Liver (tissue), 9 donors: ENCODE results near the gene FGFR3. TPM values are rescaled to one million over a fixed set of nuclear protein-coding genes. Genes with fewer than 3 reads are reported as not detected.

Experiments
- DNase-seq: peaks from one replicate; pipeline ENCODE4 v3.0.0-alpha.2; 2017; ENCODE audit warnings: low spot score
- H3K27ac ChIP-seq, 2 donors: one replicate each; pipeline ENCODE4 v1.7.0; 2013; ENCODE audit warnings: inconsistent platforms in 2 of 2, low read length in 2 of 2, control low read depth in 1 of 2, low read depth in 1 of 2, mild to moderate bottlenecking in 1 of 2
- H3K27me3 ChIP-seq, 4 donors: one replicate each; pipeline versions ENCODE4 v1.6.1 to v1.7.0; 2013; ENCODE audit warnings: low read length in 3 of 4, inconsistent platforms in 1 of 4, mild to moderate bottlenecking in 1 of 4, moderate library complexity in 1 of 4; ENCODE audit not compliant: control insufficient read depth in 4 of 4, insufficient read depth in 4 of 4
- H3K36me3 ChIP-seq, 4 donors: one replicate each; pipeline versions ENCODE4 v1.6.1 to v1.7.0; 2013; ENCODE audit warnings: low read length in 3 of 4, mild to moderate bottlenecking in 3 of 4, low read depth in 1 of 4, moderate library complexity in 1 of 4; ENCODE audit not compliant: control insufficient read depth in 4 of 4, insufficient read depth in 3 of 4
- H3K4me1 ChIP-seq, 4 donors: one replicate each; pipeline versions ENCODE4 v1.6.1 to v1.7.0; 2013; ENCODE audit warnings: low read length in 3 of 4, mild to moderate bottlenecking in 3 of 4, moderate library complexity in 1 of 4; ENCODE audit not compliant: control insufficient read depth in 4 of 4, insufficient read depth in 4 of 4
- H3K4me3 ChIP-seq, 3 donors: one replicate each; pipeline versions ENCODE4 v1.6.1 to v1.7.0; 2013; ENCODE audit warnings: low read length in 3 of 3, control low read depth in 1 of 3, low read depth in 1 of 3, mild to moderate bottlenecking in 1 of 3
- H3K9ac ChIP-seq, 2 donors: one replicate each; pipeline ENCODE4 v1.7.0; 2013; ENCODE audit warnings: low read length in 2 of 2, mild to moderate bottlenecking in 2 of 2, moderate library complexity in 2 of 2, control low read depth in 1 of 2, low read depth in 1 of 2
- H3K9me3 ChIP-seq, 4 donors: one replicate each; pipeline versions ENCODE4 v1.6.1 to v1.7.0; 2013; ENCODE audit warnings: low read length in 3 of 4; ENCODE audit not compliant: control insufficient read depth in 4 of 4
- CTCF ChIP-seq: fragments of 150-350 bp; IDR thresholded peaks from 2 replicates; pipeline ENCODE4 v1.5.1; 2017; ENCODE audit warnings: improper control_type of control experiment, low read depth, low read length; ENCODE audit not compliant: missing input control
- EGR1 ChIP-seq, 2 donors: IDR thresholded peaks; 2 replicates each; pipeline ENCODE4 v1.6.1; 2016 to 2018; ENCODE audit warnings: antibody characterized with exemption in 2 of 2, low read depth in 2 of 2
- FOXA1 ChIP-seq: IDR thresholded peaks from 2 replicates; pipeline ENCODE4 v1.6.1; 2016; ENCODE audit warnings: antibody characterized with exemption
- FOXA2 ChIP-seq: IDR thresholded peaks from 2 replicates; pipeline ENCODE4 v1.6.1; 2016; ENCODE audit warnings: antibody characterized with exemption
- GABPA ChIP-seq, 2 donors: IDR thresholded peaks in 1 of 2; conservative IDR thresholded peaks in 1 of 2; 2 replicates each; pipeline ENCODE4 v1.6.1; 2016; ENCODE audit warnings: antibody characterized with exemption in 2 of 2, mild to moderate bottlenecking in 1 of 2, moderate library complexity in 1 of 2
- HNF4A ChIP-seq, 2 donors: conservative IDR thresholded peaks; 2 replicates each; pipeline ENCODE4 v1.6.1; 2016; ENCODE audit warnings: antibody characterized with exemption in 2 of 2, mild to moderate bottlenecking in 2 of 2
- HNF4G ChIP-seq: IDR thresholded peaks from 2 replicates; pipeline ENCODE4 v1.6.1; 2016; ENCODE audit warnings: antibody characterized with exemption
- JUND ChIP-seq, 2 donors: IDR thresholded peaks; 2 replicates each; pipeline ENCODE4 v1.6.1; 2016; ENCODE audit warnings: antibody characterized with exemption in 2 of 2
- NR2F2 ChIP-seq: IDR thresholded peaks from 2 replicates; pipeline ENCODE4 v1.6.1; 2016; ENCODE audit warnings: antibody characterized with exemption
- RAD21 ChIP-seq, 2 donors: IDR thresholded peaks; 2 replicates each; pipeline ENCODE4 v1.6.1; 2016; ENCODE audit warnings: antibody characterized with exemption in 2 of 2, mild to moderate bottlenecking in 2 of 2
- RXRA ChIP-seq, 2 donors: IDR thresholded peaks; 2 replicates each; pipeline ENCODE4 v1.6.1; 2017 to 2018; ENCODE audit warnings: antibody characterized with exemption in 2 of 2, mild to moderate bottlenecking in 1 of 2
- SP1 ChIP-seq: IDR thresholded peaks from 2 replicates; pipeline ENCODE4 v1.6.1; 2018; ENCODE audit warnings: antibody characterized with exemption, mild to moderate bottlenecking
- TAF1 ChIP-seq: conservative IDR thresholded peaks from 2 replicates; pipeline ENCODE4 v1.6.1; 2016; ENCODE audit warnings: antibody characterized with exemption, mild to moderate bottlenecking
- YY1 ChIP-seq: IDR thresholded peaks from 2 replicates; pipeline ENCODE4 v1.6.1; 2016; ENCODE audit warnings: antibody characterized with exemption, mild to moderate bottlenecking
- WGBS: extraction: QIAGEN DNeasy Blood & Tissue Kit; methylation state at CpG from one replicate; pipeline ENCODE4 v1.1.7; 2013; 5-methylcytosine and 5-hydroxymethylcytosine counted together
- polyA plus RNA-seq, 2 donors: library from polyadenylated mRNA; stranded (reverse) in 1 of 2; unstranded in 1 of 2; fragments of 200-250 nt in 1 of 2; fragments of >200 nt in 1 of 2; fragmentation: Nextera tagmentation in 1 of 2; extraction: Ambion mirVana in 1 of 2; gene quantifications; one replicate each; pipeline versions ENCODE4 v1.2.1 to v1.2.3, GENCODE V29; 2013 to 2015
- total RNA-seq, 2 donors: library from RNA; depleted of rRNA; stranded (reverse); fragments of >200 nt; gene quantifications; one replicate each; pipeline ENCODE4 v1.2.3, GENCODE V29; 2014
- TF ChIP-seq, protein P1 (sequence below): IDR thresholded peaks from 2 replicates; pipeline ENCODE4 v1.6.1; 2016; ENCODE audit warnings: antibody characterized with exemption
- TF ChIP-seq, protein P2 (sequence below): IDR thresholded peaks from 2 replicates; pipeline ENCODE4 v1.6.1; 2016; ENCODE audit warnings: antibody characterized with exemption
- TF ChIP-seq, protein P3 (sequence below): IDR thresholded peaks from 2 replicates; pipeline ENCODE4 v1.6.1; 2016; ENCODE audit warnings: antibody characterized with exemption, mild to moderate bottlenecking
- TF ChIP-seq, protein P4 (sequence below): IDR thresholded peaks from 2 replicates; pipeline ENCODE4 v1.6.1; 2016; ENCODE audit warnings: antibody characterized with exemption
- donor health status: healthy.
- donor health status: healthy.
- donor health status: healthy.
- donor health status: healthy.
- donor health status: healthy.

FGFR3 gene
- total and polyA plus RNA-seq, 4 donors = 5.6 to 40.0 (median 29.1) TPM

DNA sequence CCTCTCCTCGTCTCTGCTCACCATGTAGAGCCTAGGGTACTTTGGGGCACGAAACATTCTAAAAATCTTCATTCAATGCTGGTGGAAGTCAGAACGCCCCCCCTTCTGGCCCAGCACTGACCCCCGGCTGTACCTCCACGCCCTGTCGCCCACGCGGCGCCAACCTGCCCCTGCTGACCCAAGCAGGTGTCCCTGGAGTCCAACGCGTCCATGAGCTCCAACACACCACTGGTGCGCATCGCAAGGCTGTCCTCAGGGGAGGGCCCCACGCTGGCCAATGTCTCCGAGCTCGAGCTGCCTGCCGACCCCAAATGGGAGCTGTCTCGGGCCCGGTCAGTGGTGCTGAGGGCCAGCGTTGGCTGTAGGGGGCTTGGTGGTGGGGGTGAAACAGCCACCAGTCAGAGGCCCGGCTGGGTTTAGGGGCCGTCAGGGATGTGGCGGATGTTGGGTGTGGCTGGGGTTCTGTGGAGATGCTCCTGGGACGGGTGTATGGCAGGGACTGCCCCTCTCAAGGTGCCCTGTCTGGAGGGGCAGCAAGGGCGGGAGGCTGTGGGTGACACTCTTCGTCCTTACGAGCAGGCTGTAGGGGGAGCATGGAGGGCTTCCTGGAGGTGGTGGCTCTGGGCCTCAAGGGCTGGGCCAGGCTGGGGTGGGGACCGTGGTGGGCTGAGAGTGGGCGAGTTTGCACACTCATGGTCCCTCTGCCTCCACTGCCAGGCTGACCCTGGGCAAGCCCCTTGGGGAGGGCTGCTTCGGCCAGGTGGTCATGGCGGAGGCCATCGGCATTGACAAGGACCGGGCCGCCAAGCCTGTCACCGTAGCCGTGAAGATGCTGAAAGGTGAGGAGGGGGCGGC is 11.8 kb downstream of the FGFR3 start (continued):
- TF ChIP-seq RAD21 (IDR thresholded peaks at IDR 0.05) = no peak
- TF ChIP-seq SP1 = no peak

GRCh38 chr4:1805493-1806222 is 12.6 kb downstream of the FGFR3 start:
- no peak overlapping the region for H3K27ac ChIP-seq
- H3K9me3 ChIP-seq = no peaks in the 10 kb centered on the region
- WGBS = 88% methylated on average over 47 of the region's 47 CpGs
- peaks cover 8 to 41% (median 24%) of the 10 kb centered on the region in 4 donors for H3K4me1 ChIP-seq
- H3K36me3 ChIP-seq = peaks cover 4 to 29% (median 14%) of the 10 kb centered on the region in 4 donors
- no peaks in the 10 kb centered on the region for H3K27me3 ChIP-seq
- DNase-seq = no peak
- no peak overlapping the region for H3K4me3 ChIP-seq
- H3K9ac ChIP-seq = no peak overlapping the region
- TF ChIP-seq FOXA2 = no peak
- TF ChIP-seq NR2F2 = no peak
- TF ChIP-seq, protein P1, sequence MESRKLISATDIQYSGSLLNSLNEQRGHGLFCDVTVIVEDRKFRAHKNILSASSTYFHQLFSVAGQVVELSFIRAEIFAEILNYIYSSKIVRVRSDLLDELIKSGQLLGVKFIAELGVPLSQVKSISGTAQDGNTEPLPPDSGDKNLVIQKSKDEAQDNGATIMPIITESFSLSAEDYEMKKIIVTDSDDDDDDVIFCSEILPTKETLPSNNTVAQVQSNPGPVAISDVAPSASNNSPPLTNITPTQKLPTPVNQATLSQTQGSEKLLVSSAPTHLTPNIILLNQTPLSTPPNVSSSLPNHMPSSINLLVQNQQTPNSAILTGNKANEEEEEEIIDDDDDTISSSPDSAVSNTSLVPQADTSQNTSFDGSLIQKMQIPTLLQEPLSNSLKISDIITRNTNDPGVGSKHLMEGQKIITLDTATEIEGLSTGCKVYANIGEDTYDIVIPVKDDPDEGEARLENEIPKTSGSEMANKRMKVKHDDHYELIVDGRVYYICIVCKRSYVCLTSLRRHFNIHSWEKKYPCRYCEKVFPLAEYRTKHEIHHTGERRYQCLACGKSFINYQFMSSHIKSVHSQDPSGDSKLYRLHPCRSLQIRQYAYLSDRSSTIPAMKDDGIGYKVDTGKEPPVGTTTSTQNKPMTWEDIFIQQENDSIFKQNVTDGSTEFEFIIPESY = no peak
- TF ChIP-seq GABPA (IDR thresholded peaks at IDR 0.05 in 1 of 2, conservative IDR thresholded peaks at IDR 0.05 in 1 of 2) = no peak
- TF ChIP-seq JUND (IDR thresholded peaks at IDR 0.05) = no peak
- TF ChIP-seq YY1 = no peak
- TF ChIP-seq HNF4G = no peak
- TF ChIP-seq RAD21 (IDR thresholded peaks at IDR 0.05) = no peak

DNA sequence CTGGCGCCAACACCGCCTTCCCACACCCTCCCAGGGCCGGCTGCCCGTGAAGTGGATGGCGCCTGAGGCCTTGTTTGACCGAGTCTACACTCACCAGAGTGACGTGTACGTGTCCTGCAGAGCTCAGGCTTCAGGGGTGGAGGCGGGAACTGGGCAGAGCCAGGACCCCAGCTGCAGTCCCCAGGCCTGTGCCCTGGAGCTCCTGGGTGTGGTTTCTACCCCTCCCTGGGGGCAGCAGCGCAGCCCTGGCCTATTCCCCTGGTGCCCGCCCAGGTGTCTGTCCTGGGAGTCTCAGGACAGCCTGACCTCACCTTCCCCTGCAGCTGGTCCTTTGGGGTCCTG is 13.1 kb downstream of the FGFR3 start:
- Histone ChIP-seq H3K36me3 (peaks cover 4 to 29% (median 14%) of the 10 kb centered on the region in 4 donors), H3K9ac (no peak overlapping the region), H3K4me1 (peaks cover 8 to 41% (median 24%) of the 10 kb centered on the region in 4 donors), H3K27me3 (no peaks in the 10 kb centered on the region), H3K4me3 (no peak overlapping the region), H3K9me3 (no peaks in the 10 kb centered on the region), H3K27ac (no peak overlapping the region)
- DNase-seq = no peak
- 74% methylated on average over 11 of the region's 11 CpGs for WGBS
- TF ChIP-seq JUND (IDR thresholded peaks at IDR 0.05) (no peak), GABPA (IDR thresholded peaks at IDR 0.05 in 1 of 2, conservative IDR thresholded peaks at IDR 0.05 in 1 of 2) (no peak), YY1 (no peak), FOXA2 (no peak), HNF4G (no peak), NR2F2 (no peak), HNF4A (conservative IDR thresholded peaks at IDR 0.05) (no peak), CTCF (no peak), EGR1 (IDR thresholded peaks at IDR 0.05; ENCODE audit: low read depth in 2 of 2) (no peak), RAD21 (IDR thresholded peaks at IDR 0.05) (no peak), FOXA1 (no peak), RXRA (IDR thresholded peaks at IDR 0.05) (no peak), TAF1 (no peak)
- TF ChIP-seq, protein P2, sequence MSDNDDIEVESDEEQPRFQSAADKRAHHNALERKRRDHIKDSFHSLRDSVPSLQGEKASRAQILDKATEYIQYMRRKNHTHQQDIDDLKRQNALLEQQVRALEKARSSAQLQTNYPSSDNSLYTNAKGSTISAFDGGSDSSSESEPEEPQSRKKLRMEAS = no peak
- TF ChIP-seq, protein P3, sequence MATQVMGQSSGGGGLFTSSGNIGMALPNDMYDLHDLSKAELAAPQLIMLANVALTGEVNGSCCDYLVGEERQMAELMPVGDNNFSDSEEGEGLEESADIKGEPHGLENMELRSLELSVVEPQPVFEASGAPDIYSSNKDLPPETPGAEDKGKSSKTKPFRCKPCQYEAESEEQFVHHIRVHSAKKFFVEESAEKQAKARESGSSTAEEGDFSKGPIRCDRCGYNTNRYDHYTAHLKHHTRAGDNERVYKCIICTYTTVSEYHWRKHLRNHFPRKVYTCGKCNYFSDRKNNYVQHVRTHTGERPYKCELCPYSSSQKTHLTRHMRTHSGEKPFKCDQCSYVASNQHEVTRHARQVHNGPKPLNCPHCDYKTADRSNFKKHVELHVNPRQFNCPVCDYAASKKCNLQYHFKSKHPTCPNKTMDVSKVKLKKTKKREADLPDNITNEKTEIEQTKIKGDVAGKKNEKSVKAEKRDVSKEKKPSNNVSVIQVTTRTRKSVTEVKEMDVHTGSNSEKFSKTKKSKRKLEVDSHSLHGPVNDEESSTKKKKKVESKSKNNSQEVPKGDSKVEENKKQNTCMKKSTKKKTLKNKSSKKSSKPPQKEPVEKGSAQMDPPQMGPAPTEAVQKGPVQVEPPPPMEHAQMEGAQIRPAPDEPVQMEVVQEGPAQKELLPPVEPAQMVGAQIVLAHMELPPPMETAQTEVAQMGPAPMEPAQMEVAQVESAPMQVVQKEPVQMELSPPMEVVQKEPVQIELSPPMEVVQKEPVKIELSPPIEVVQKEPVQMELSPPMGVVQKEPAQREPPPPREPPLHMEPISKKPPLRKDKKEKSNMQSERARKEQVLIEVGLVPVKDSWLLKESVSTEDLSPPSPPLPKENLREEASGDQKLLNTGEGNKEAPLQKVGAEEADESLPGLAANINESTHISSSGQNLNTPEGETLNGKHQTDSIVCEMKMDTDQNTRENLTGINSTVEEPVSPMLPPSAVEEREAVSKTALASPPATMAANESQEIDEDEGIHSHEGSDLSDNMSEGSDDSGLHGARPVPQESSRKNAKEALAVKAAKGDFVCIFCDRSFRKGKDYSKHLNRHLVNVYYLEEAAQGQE = no peak
- TF ChIP-seq, protein P1 = no peak
- TF ChIP-seq, protein P4, sequence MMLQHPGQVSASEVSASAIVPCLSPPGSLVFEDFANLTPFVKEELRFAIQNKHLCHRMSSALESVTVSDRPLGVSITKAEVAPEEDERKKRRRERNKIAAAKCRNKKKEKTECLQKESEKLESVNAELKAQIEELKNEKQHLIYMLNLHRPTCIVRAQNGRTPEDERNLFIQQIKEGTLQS = no peak
